Keratinocyte (primary cell): Measurements from ENCODE around the gene HGS. TPM values are rescaled to one million over a fixed set of nuclear protein-coding genes. Genes with fewer than 3 reads are reported as not detected.
A peak's percentile ranks its signal among the peaks of the same experiment; 100 is the strongest.

Source experiments
- DNase-seq: peaks from one replicate; pipeline ENCODE4 v3.0.0-alpha.2; 2011; ENCODE audit warnings: low read depth, missing footprints, low spot score
- FAIRE-seq: peaks from 2 replicates; lab custom pipeline; 2011; peaks lifted over from hg19 to GRCh38; lab: Jason Lieb, UNC
- H2AFZ ChIP-seq: 2 replicates; pipeline ENCODE4 v1.6.0; 2012; ENCODE audit warnings: low read length, control low read depth, inconsistent platforms; ENCODE audit not compliant: control insufficient read depth
- H3K27ac ChIP-seq: 2 replicates; pipeline ENCODE4 v1.5.1; 2011; ENCODE audit warnings: low read length; ENCODE audit not compliant: control insufficient read depth, insufficient read depth
- H3K27me3 ChIP-seq: 3 replicates; pipeline ENCODE4 v1.6.0; 2011; ENCODE audit warnings: low read length; ENCODE audit not compliant: control insufficient read depth, insufficient read depth; ENCODE audit errors: extremely low read depth
- H3K36me3 ChIP-seq, 2 experiments: 2 replicates in 1 of 2; 3 replicates in 1 of 2; pipeline ENCODE4 v1.5.1; 2011; ENCODE audit warnings: low read length in 2 of 2, mild to moderate bottlenecking in 1 of 2; ENCODE audit not compliant: control insufficient read depth in 2 of 2, insufficient read depth in 2 of 2; ENCODE audit errors: extremely low read depth in 1 of 2
- H3K4me1 ChIP-seq: 3 replicates; pipeline ENCODE4 v1.5.1; 2011; ENCODE audit warnings: low read length; ENCODE audit not compliant: control insufficient read depth, insufficient read depth; ENCODE audit errors: extremely low read depth
- H3K4me2 ChIP-seq: 3 replicates; pipeline ENCODE4 v1.6.0; 2011; ENCODE audit warnings: low read depth, low read length; ENCODE audit not compliant: control insufficient read depth, insufficient read depth; ENCODE audit errors: extremely low read depth
- H3K4me3 ChIP-seq, 3 experiments: fragments of 200-600 bp in 1 of 3; sonication (generic) in 1 of 3; 2 replicates in 2 of 3; 3 replicates in 1 of 3; pipeline ENCODE4 v1.5.1; 2011 to 2016; ENCODE audit warnings: low read length in 3 of 3, mild to moderate bottlenecking in 3 of 3, control low read depth in 2 of 3, inconsistent platforms in 1 of 3, low read depth in 1 of 3, mixed read lengths in 1 of 3, mixed run types in 1 of 3, moderate library complexity in 1 of 3; ENCODE audit not compliant: control insufficient read depth in 2 of 3, insufficient read depth in 2 of 3; ENCODE audit errors: extremely low read depth in 1 of 3
- H3K79me2 ChIP-seq: 2 replicates; pipeline ENCODE4 v1.6.0; 2012; ENCODE audit warnings: low read length; ENCODE audit not compliant: control insufficient read depth, insufficient read depth
- H3K9ac ChIP-seq: 3 replicates; pipeline ENCODE4 v1.6.0; 2011; ENCODE audit warnings: low read length; ENCODE audit not compliant: control insufficient read depth, insufficient read depth; ENCODE audit errors: extremely low read depth
- H3K9me1 ChIP-seq: 3 replicates; pipeline ENCODE4 v1.6.0; 2011; ENCODE audit warnings: low read length; ENCODE audit not compliant: control insufficient read depth, insufficient read depth; ENCODE audit errors: extremely low read depth
- H3K9me3 ChIP-seq: 2 replicates; pipeline ENCODE4 v1.5.1; 2012; ENCODE audit warnings: low read depth, low read length; ENCODE audit not compliant: control insufficient read depth
- H4K20me1 ChIP-seq: 3 replicates; pipeline ENCODE4 v1.6.0; 2011; ENCODE audit warnings: low read length; ENCODE audit not compliant: control insufficient read depth, insufficient read depth; ENCODE audit errors: extremely low read depth
- CTCF ChIP-seq, 3 experiments: IDR thresholded peaks in 1 of 3; conservative IDR thresholded peaks in 1 of 3; optimal IDR thresholded peaks in 1 of 3; 2 replicates in 2 of 3; 3 replicates in 1 of 3; pipeline versions ENCODE3 to v1.5.1; 2011; ENCODE audit warnings: low read length in 3 of 3, mild to moderate bottlenecking in 3 of 3, moderate library complexity in 2 of 3, control low read depth in 1 of 3, inconsistent platforms in 1 of 3; ENCODE audit not compliant: insufficient read depth in 2 of 3; ENCODE audit errors: extremely low read depth in 1 of 3
- EZH2 ChIP-seq: IDR thresholded peaks from one replicate; pipeline ENCODE4 v1.6.1; 2012; ENCODE audit warnings: inconsistent platforms, mild to moderate bottlenecking, low read length, moderate library complexity
- dilution Hi-C: fragments of 300-500 bp; cut with MboI; formaldehyde crosslinking; loops from one replicate; pipeline ENCODE4 v1.7.0; 2020; ENCODE audit warnings: low sequenced_read_pairs; ENCODE audit not compliant: extremely low pct_ligation_motif_present
- polyA plus RNA-seq, 5 experiments: library from polyadenylated mRNA; depleted of rRNA in 3 of 5; stranded (reverse) in 3 of 5; stranded (forward) in 1 of 5; unstranded in 1 of 5; fragments of >200 nt; gene quantifications; 1 replicate in 1 of 5; 2 replicates in 3 of 5; 3 replicates in 1 of 5; pipeline versions ENCODE4 v1.2.1 to v1.2.3, GENCODE V29; 2011 to 2012; ENCODE audit warnings: missing spikeins in 2 of 5, low read depth in 1 of 5, low replicate concordance in 1 of 5

Gene HGS
- polyA plus RNA-seq, 1 donor (not counting 4 experiments of a cell fraction or from before 2014, with no cell fraction given), result 79.6 TPM

- H3K27me3 ChIP-seq, result no peaks in the 10 kb centered on the region
- peak overlapping the region; percentile 63 for H3K9ac ChIP-seq
- DNase-seq, result no peak
- H3K9me1 ChIP-seq, result no peaks in the 10 kb centered on the region
- FAIRE-seq, result no peak
- peaks cover 3 to 9% of the 10 kb centered on the region in 2 experiments for H3K36me3 ChIP-seq
- no peak overlapping the region for H2AFZ ChIP-seq
- no peak for TF ChIP-seq CTCF (optimal IDR thresholded peaks at IDR 0.05 in 1 of 3, IDR thresholded peaks at IDR 0.05 in 1 of 3, conservative IDR thresholded peaks at IDR 0.05 in 1 of 3; ENCODE audit: extremely low read depth in 1 of 3, insufficient read depth in 2 of 3, low read length in 3 of 3)
- H3K79me2 ChIP-seq, result peaks cover 21% of the 10 kb centered on the region
- no peaks in the 10 kb centered on the region for H4K20me1 ChIP-seq
- H3K4me1 ChIP-seq, result peaks cover 23% of the 10 kb centered on the region
- H3K27ac ChIP-seq, result no peak overlapping the region
- no peaks in the 10 kb centered on the region for H3K9me3 ChIP-seq
- dilution Hi-C loops, result no loop called here
- peak overlapping the region; percentile 98 for H3K4me2 ChIP-seq
- H3K4me3 ChIP-seq, result peak overlapping the region; percentile 57 to 72 (median 72)
These were observed 30.0 kb downstream of the HGS start for GRCh38 chr17:81713556-81714411.

DNA sequence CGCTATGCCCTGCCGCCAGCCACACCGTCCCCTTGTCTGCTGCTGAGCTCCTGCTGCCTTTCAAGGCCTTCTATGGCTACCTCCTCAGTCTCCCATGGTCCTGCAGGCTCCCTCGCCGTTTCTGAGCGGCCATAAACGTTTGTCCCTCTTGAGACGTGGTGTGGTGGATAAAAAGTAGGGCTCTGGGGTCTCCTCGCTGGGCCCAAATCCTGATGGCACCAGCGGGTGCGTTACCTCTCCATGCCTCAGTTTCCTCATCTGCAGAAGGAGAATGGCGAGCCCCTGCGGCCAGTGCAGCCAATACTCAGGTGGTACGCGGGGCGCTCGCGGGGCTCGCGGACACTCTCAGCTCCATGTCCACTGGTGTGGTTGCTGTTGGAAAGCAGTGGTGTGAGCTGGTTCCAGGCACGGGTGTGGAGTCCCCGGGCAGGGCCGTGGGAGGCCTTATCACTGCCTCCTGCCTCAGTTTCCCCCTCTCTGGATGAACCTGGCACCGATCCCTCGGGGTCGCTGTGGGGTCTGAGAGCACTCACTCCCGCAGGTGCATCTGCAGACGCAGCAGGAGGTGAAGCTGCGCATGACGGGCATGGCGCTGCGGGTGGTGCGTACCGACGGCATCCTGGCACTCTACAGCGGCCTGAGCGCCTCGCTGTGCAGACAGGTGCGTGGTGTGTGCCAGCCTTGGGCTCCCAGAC is 30.7 kb downstream of the HGS start:
- dilution Hi-C loops, result no loop called here
- no peak overlapping the region for H2AFZ ChIP-seq
- FAIRE-seq, result no peak
- peaks cover 21% of the 10 kb centered on the region for H3K79me2 ChIP-seq
- H3K9ac ChIP-seq, result no peak overlapping the region
- H3K27me3 ChIP-seq, result no peaks in the 10 kb centered on the region
- no peaks in the 10 kb centered on the region for H3K9me3 ChIP-seq
- H3K9me1 ChIP-seq, result no peaks in the 10 kb centered on the region
- DNase-seq, result no peak
- TF ChIP-seq EZH2 (no peak), CTCF (optimal IDR thresholded peaks at IDR 0.05 in 1 of 3, IDR thresholded peaks at IDR 0.05 in 1 of 3, conservative IDR thresholded peaks at IDR 0.05 in 1 of 3; ENCODE audit: extremely low read depth in 1 of 3, insufficient read depth in 2 of 3, low read length in 3 of 3) (no peak)
- H3K4me3 ChIP-seq, result no peak overlapping the region
- H3K36me3 ChIP-seq, result peaks cover 0 to 8% of the 10 kb centered on the region in 2 experiments
- no peaks in the 10 kb centered on the region for H4K20me1 ChIP-seq
- no peak overlapping the region for H3K4me2 ChIP-seq
- no peak overlapping the region for H3K27ac ChIP-seq
- H3K4me1 ChIP-seq, result peaks cover 23% of the 10 kb centered on the region
